Upper lobe of left lung (tissue), 4 donors: ENCODE data around the gene MAP7D3.

Experiments used
- POLR2AphosphoS5 ChIP-seq, 2 donors: sonication (generic); formaldehyde crosslinking; IDR thresholded peaks; one replicate each; pipeline ENCODE4 v1.5.1; 2017; ENCODE audit warnings: antibody characterized with exemption in 2 of 2
- TF ChIP-seq, protein P1 (sequence below), 6 experiments: fragments of 450-650 bp in 4 of 6; fragments of 200-600 bp in 2 of 6; sonication (generic) in 2 of 6; IDR thresholded peaks; one replicate each; pipeline ENCODE4 v1.5.1; 2016 to 2019; ENCODE audit warnings: antibody characterized with exemption in 6 of 6

DNA sequence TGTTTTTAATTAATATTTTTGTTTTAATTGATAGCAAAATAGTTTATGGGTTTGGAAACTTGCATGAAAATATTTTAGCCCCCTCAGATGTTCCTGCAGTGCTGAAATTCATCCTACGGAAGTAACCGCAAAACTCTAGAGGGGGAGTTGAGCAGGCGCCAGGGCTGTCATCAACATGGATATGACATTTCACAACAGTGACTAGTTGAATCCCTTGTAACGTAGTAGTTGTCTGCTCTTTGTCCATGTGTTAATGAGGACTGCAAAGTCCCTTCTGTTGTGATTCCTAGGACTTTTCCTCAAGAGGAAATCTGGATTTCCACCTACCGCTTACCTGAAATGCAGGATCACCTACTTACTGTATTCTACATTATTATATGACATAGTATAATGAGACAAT is 40.4 kb downstream of the MAP7D3 start:
- TF ChIP-seq, protein P1, sequence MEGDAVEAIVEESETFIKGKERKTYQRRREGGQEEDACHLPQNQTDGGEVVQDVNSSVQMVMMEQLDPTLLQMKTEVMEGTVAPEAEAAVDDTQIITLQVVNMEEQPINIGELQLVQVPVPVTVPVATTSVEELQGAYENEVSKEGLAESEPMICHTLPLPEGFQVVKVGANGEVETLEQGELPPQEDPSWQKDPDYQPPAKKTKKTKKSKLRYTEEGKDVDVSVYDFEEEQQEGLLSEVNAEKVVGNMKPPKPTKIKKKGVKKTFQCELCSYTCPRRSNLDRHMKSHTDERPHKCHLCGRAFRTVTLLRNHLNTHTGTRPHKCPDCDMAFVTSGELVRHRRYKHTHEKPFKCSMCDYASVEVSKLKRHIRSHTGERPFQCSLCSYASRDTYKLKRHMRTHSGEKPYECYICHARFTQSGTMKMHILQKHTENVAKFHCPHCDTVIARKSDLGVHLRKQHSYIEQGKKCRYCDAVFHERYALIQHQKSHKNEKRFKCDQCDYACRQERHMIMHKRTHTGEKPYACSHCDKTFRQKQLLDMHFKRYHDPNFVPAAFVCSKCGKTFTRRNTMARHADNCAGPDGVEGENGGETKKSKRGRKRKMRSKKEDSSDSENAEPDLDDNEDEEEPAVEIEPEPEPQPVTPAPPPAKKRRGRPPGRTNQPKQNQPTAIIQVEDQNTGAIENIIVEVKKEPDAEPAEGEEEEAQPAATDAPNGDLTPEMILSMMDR (IDR thresholded peaks at IDR 0.05): no peak
- no peak for TF ChIP-seq POLR2AphosphoS5 (IDR thresholded peaks at IDR 0.05)
